ENCODE measurements around the gene RTN4R.
"Not testable (repeated sequence)": the region's sequence is repeated elsewhere in the genome, so short reads cannot be mapped to it uniquely, and the experiment has no call there.

DNA sequence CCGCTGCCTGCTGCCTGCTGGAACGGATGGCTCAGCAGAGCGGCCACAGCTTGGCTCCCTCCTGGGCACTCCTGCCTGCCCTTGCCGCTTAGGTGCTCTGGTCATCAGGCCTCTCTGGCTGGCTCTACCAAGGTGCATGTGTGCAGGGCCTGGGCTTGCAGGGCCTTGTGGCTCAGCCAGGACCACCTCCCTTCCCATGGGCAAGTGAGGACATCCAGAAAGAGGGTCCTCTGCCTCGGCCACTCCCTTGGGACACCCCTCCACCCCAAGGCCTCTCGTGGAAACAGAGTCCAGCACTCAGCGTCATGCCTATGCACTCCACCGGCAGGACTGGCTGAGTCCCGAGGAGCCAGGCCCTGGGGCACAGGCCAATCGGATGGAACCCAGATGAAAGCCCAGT, 6.3 kb upstream of the RTN4R start:
- not testable (repeated sequence) for TF ChIP-seq POLR2A (IDR thresholded peaks at IDR 0.05)
- TF ChIP-seq, protein P1, sequence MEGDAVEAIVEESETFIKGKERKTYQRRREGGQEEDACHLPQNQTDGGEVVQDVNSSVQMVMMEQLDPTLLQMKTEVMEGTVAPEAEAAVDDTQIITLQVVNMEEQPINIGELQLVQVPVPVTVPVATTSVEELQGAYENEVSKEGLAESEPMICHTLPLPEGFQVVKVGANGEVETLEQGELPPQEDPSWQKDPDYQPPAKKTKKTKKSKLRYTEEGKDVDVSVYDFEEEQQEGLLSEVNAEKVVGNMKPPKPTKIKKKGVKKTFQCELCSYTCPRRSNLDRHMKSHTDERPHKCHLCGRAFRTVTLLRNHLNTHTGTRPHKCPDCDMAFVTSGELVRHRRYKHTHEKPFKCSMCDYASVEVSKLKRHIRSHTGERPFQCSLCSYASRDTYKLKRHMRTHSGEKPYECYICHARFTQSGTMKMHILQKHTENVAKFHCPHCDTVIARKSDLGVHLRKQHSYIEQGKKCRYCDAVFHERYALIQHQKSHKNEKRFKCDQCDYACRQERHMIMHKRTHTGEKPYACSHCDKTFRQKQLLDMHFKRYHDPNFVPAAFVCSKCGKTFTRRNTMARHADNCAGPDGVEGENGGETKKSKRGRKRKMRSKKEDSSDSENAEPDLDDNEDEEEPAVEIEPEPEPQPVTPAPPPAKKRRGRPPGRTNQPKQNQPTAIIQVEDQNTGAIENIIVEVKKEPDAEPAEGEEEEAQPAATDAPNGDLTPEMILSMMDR (IDR thresholded peaks at IDR 0.05): not testable (repeated sequence)
